Measurements from ENCODE around the gene NXPE2. TPM values are rescaled to one million over a fixed set of nuclear protein-coding genes. Genes with fewer than 3 reads are reported as not detected.

Gene NXPE2
- not detected in 2 replicates for total RNA-seq

- intact Hi-C loops (cut with micrococcal nuclease), result no loop called here
These were observed at the start of gene NXPE2 for GRCh38 chr11:114678125-114679036. Gene NXPE2 (plus strand): TSS chr11:114678527. CDS start chr11:114678576, 49 bp downstream.

GRCh38 chr11:114631445-114631965, 46.8 kb upstream of the NXPE2 start:
- intact Hi-C loops (cut with micrococcal nuclease), result loop anchor here (2.0 to 10.0 kb wide), 4 partner anchors 27 to 591 kb away; partner anchors contain the start of genes C11orf71, RBM7 and REXO2

GRCh38 chr11:114639440-114639839, 38.9 kb upstream of the NXPE2 start:
- intact Hi-C loops (cut with micrococcal nuclease), result loop anchor here (10.0 kb wide), 1 partner anchor 235 kb away; the partner anchor contains the start of genes C11orf71 and RBM7

- intact Hi-C loops (cut with micrococcal nuclease), result no loop called here
These were observed 27.7 kb upstream of the NXPE2 start for GRCh38 chr11:114650661-114651060.

- intact Hi-C loops (cut with micrococcal nuclease), result no loop called here
These were observed 27.1 kb upstream of the NXPE2 start for GRCh38 chr11:114651145-114651718.

GRCh38 chr11:114653148-114653547, 25.2 kb upstream of the NXPE2 start:
- intact Hi-C loops (cut with micrococcal nuclease), result no loop called here

- intact Hi-C loops (cut with micrococcal nuclease), result no loop called here
These were observed 13.7 kb upstream of the NXPE2 start for GRCh38 chr11:114664641-114665040.

- intact Hi-C loops (cut with micrococcal nuclease), result no loop called here
These were observed 11.6 kb upstream of the NXPE2 start for GRCh38 chr11:114666760-114667159.

- intact Hi-C loops (cut with micrococcal nuclease), result no loop called here
These were observed 10.2 kb upstream of the NXPE2 start for GRCh38 chr11:114668109-114668508.

GRCh38 chr11:114673661-114674060, 4.7 kb upstream of the NXPE2 start:
- intact Hi-C loops (cut with micrococcal nuclease), result no loop called here

- intact Hi-C loops (cut with micrococcal nuclease), result no loop called here
These were observed 1.2 kb downstream of the NXPE2 start for GRCh38 chr11:114679505-114679904.

- intact Hi-C loops (cut with micrococcal nuclease), result no loop called here
These were observed 4.7 kb downstream of the NXPE2 start for GRCh38 chr11:114683007-114683406.

GRCh38 chr11:114684636-114685035, 6.3 kb downstream of the NXPE2 start:
- intact Hi-C loops (cut with micrococcal nuclease), result no loop called here

- intact Hi-C loops (cut with micrococcal nuclease), result no loop called here
These were observed 6.8 kb downstream of the NXPE2 start for GRCh38 chr11:114685097-114685496.

- intact Hi-C loops (cut with micrococcal nuclease), result no loop called here
These were observed 27.1 kb downstream of the NXPE2 start for GRCh38 chr11:114705280-114706024.

- intact Hi-C loops (cut with micrococcal nuclease), result no loop called here
These were observed 31.6 kb downstream of the NXPE2 start for GRCh38 chr11:114709960-114710359.

GRCh38 chr11:114713756-114714155, 35.4 kb downstream of the NXPE2 start:
- intact Hi-C loops (cut with micrococcal nuclease), result no loop called here

GRCh38 chr11:114719562-114719961, 41.2 kb downstream of the NXPE2 start:
- intact Hi-C loops (cut with micrococcal nuclease), result no loop called here

GRCh38 chr11:114724916-114725524, 46.7 kb downstream of the NXPE2 start:
- intact Hi-C loops (cut with micrococcal nuclease), result no loop called here

GRCh38 chr11:114725623-114726022, 47.3 kb downstream of the NXPE2 start:
- intact Hi-C loops (cut with micrococcal nuclease), result no loop called here

GRCh38 chr11:114736806-114737205, 58.5 kb downstream of the NXPE2 start:
- intact Hi-C loops (cut with micrococcal nuclease), result no loop called here

Data from T-helper 1 cell treated with Interleukin-12 subunit alpha and Interleukin-12 subunit beta and Interleukin-4 antibody, amounts not matched to agents 30 ng/mL and 1 ng/mL, for 36 hours (primary cell).